HEK293T (cell line): ENCODE measurements around the gene SLC16A12.

Experiments
- ARNT ChIP-seq: fragments of 450-650 bp; IDR thresholded peaks from 2 replicates; pipeline ENCODE4 v1.6.1; 2017; ENCODE audit warnings: mild to moderate bottlenecking
- BHLHE40 ChIP-seq: fragments of 450-650 bp; IDR thresholded peaks from 2 replicates; pipeline ENCODE4 v1.6.1; 2016; ENCODE audit warnings: mild to moderate bottlenecking, moderate library complexity, borderline replicate concordance
- FOXA1 ChIP-seq: fragments of 450-650 bp; IDR thresholded peaks from 2 replicates; pipeline ENCODE4 v1.6.1; 2016; ENCODE audit warnings: mild to moderate bottlenecking
- FOXK2 ChIP-seq: fragments of 450-650 bp; IDR thresholded peaks from 2 replicates; pipeline ENCODE4 v1.6.1; 2016; ENCODE audit warnings: mild to moderate bottlenecking
- FOXM1 ChIP-seq: fragments of 450-650 bp; IDR thresholded peaks from 2 replicates; pipeline ENCODE4 v1.6.1; 2017; ENCODE audit warnings: mild to moderate bottlenecking, borderline replicate concordance
- SUZ12 ChIP-seq: fragments of 450-650 bp; IDR thresholded peaks from 2 replicates; pipeline ENCODE4 v1.6.1; 2016; ENCODE audit warnings: mild to moderate bottlenecking
- TARDBP ChIP-seq: fragments of 450-650 bp; IDR thresholded peaks from 2 replicates; pipeline ENCODE4 v1.6.1; 2016

GRCh38 chr10:89503652-89504370, 31.6 kb downstream of the SLC16A12 start:
- TF ChIP-seq ARNT = no peak
- TF ChIP-seq FOXK2 = no peak
- TF ChIP-seq TARDBP = no peak
- no peak for TF ChIP-seq FOXM1
- no peak for TF ChIP-seq SUZ12
- no peak for TF ChIP-seq BHLHE40
- TF ChIP-seq FOXA1 = no peak
